ENCODE results near the gene LUC7L. TPM values are rescaled to one million over a fixed set of nuclear protein-coding genes. Genes with fewer than 3 reads are reported as not detected.

LUC7L gene
- total RNA-seq, result 82.6 TPM

GRCh38 chr16:228852-229730 is at the start of gene LUC7L:
Gene LUC7L (minus strand): TSS chr16:229449. CDS start chr16:229339, 110 bp downstream.

GRCh38 chr16:275786-276232 is 46.6 kb upstream of the LUC7L start, which contains the start of gene RGS11:
Gene RGS11 (minus strand): TSS chr16:275944. CDS start chr16:275911, 33 bp downstream.

GRCh38 chr16:234468-235305 is 5.4 kb upstream of the LUC7L start, which contains the start of gene FAM234A:
Gene FAM234A (plus strand): TSS chr16:234821. CDS start chr16:254414, 19,593 bp downstream.

GRCh38 chr16:180101-180675 is 49.1 kb downstream of the LUC7L start, which contains the start of gene HBQ1:
Gene HBQ1 (plus strand): TSS chr16:180459. CDS start chr16:180487, 28 bp downstream.

GRCh38 chr16:176477-177382 is 52.5 kb downstream of the LUC7L start, which contains the start of gene HBA1:
Gene HBA1 (plus strand): TSS chr16:176680. CDS start chr16:176717, 37 bp downstream.

GRCh38 chr16:172374-172941 is 56.8 kb downstream of the LUC7L start, which contains the start of gene HBA2:
Gene HBA2 (plus strand): TSS chr16:172876. CDS start chr16:172913, 37 bp downstream.

GRCh38 chr16:165539-166374 is 63.5 kb downstream of the LUC7L start, which contains the start of gene HBM:
Gene HBM (plus strand): TSS chr16:165978. CDS start chr16:165998, 20 bp downstream.

GRCh38 chr16:152141-153128 is 76.8 kb downstream of the LUC7L start, which contains the start of gene HBZ:
Gene HBZ (plus strand): TSS chr16:152644. CDS start chr16:152910, 266 bp downstream.

Small RNA genes within 50 kb of the gene (small RNA-seq; reads per million reads assigned to genes)
- gene RF00019, result not detected

Other genes with a start within 250 kb of the LUC7L start
- 7.4 TPM for gene POLR3K, start 175.8 kb downstream of the LUC7L start, total RNA-seq
- 26.1 TPM for gene SNRNP25, start 175.6 kb downstream of the LUC7L start, total RNA-seq
- 3.7 TPM for gene RHBDF1, start 156.8 kb downstream of the LUC7L start, total RNA-seq
- gene MPG, start 151.2 kb downstream of the LUC7L start, total RNA-seq, result 41.8 TPM
- gene NPRL3, start 90.8 kb downstream of the LUC7L start, total RNA-seq, result 11.3 TPM
- 1.2 TPM for gene HBZ, start 76.8 kb downstream of the LUC7L start, total RNA-seq
- gene HBM, start 63.5 kb downstream of the LUC7L start, total RNA-seq, result 31.1 TPM
- 2,023 TPM for gene HBA2, start 56.6 kb downstream of the LUC7L start, total RNA-seq
- gene HBA1, start 52.8 kb downstream of the LUC7L start, total RNA-seq, result 1,158 TPM
- gene HBQ1, start 49.0 kb downstream of the LUC7L start, total RNA-seq, result 7.8 TPM
- gene FAM234A, start 5.4 kb upstream of the LUC7L start, total RNA-seq, result 31.1 TPM
- gene RGS11, start 46.5 kb upstream of the LUC7L start, total RNA-seq, result 10.1 TPM
- gene ARHGDIG, start 51.1 kb upstream of the LUC7L start, total RNA-seq, result 68.7 TPM
- 12.5 TPM for gene PDIA2, start 53.7 kb upstream of the LUC7L start, total RNA-seq
- gene AXIN1, start 123.3 kb upstream of the LUC7L start, total RNA-seq, result 16.1 TPM
- gene MRPL28, start 141.1 kb upstream of the LUC7L start, total RNA-seq, result 62.5 TPM
- 32.3 TPM for gene PGAP6, start 152.5 kb upstream of the LUC7L start, total RNA-seq
- 16.4 TPM for gene NME4, start 167.8 kb upstream of the LUC7L start, total RNA-seq
- 8.3 TPM for gene DECR2, start 172.4 kb upstream of the LUC7L start, total RNA-seq
- 33.4 TPM for gene RAB11FIP3, start 196.2 kb upstream of the LUC7L start, total RNA-seq

Measured in diencephalon (tissue), 1 donor.